HCT116 (cell line): ENCODE measurements around the gene ZC3H12C. TPM values are rescaled to one million over a fixed set of nuclear protein-coding genes. Genes with fewer than 3 reads are reported as not detected.
A peak's percentile ranks its signal among the peaks of the same experiment; 100 is the strongest.

ENCODE experiments used
- ATAC-seq: fragments of 200-7000 bp; cut with Tn5 transposase; 2 replicates; pipeline ENCODE4 v1.9.1; 2020; ENCODE audit warnings: mild to moderate bottlenecking, moderate library complexity
- BruUV-seq: library from RNA; stranded (reverse); fragments of 400-500 nt; replicated peaks from 2 replicates; lab custom pipeline; 2021; lab: Mats Ljungman, UMichigan
- CTCF ChIA-PET: fragments of 300-600 bp; sonication (Branson Sonifier 250); formaldehyde crosslinking; loops from one replicate; lab custom pipeline; 2021; ENCODE audit warnings: antibody characterized with exemption; lab: Charles Lee
- POLR2A ChIA-PET: fragments of 300-600, 350-600 bp; sonication (Branson Sonifier 250); formaldehyde crosslinking; loops from one replicate; lab custom pipeline; 2021; ENCODE audit warnings: antibody characterized with exemption; lab: Charles Lee
- RAD21 ChIA-PET, 2 experiments: fragments of 300-600 bp; sonication (Branson Sonifier 250); formaldehyde crosslinking; loops; one replicate each; lab custom pipeline; 2023; ENCODE audit warnings: low total read pairs in 2 of 2; ENCODE audit not compliant: uncharacterized antibody in 2 of 2, unreplicated experiment in 2 of 2, low non-redundant PET in 1 of 2; lab: Charles Lee
- DNase-seq: peaks from one replicate; pipeline ENCODE4 v3.0.0-alpha.2; 2010; ENCODE audit warnings: low read depth, low spot score
- H2AFZ ChIP-seq: fragments of 200-600 bp; shearing (Covaris generic), sonication (generic); 2 replicates; pipeline ENCODE4 v1.6.1; 2017; ENCODE audit warnings: low read depth, mixed run types, mixed read lengths, antibody characterized with exemption, low read length; ENCODE audit not compliant: poor library complexity, severe bottlenecking
- H3K27ac ChIP-seq: 2 replicates; pipeline ENCODE4 v1.5.1; 2012; ENCODE audit warnings: low read depth, low read length
- H3K27me3 ChIP-seq: fragments of 200-600 bp; sonication (generic); 2 replicates; pipeline ENCODE4 v1.6.1; 2016; ENCODE audit warnings: mixed run types, low read length, mixed read lengths; ENCODE audit not compliant: insufficient read depth
- H3K36me3 ChIP-seq, 2 experiments: fragments of 200-500 bp in 1 of 2; fragments of 200-600 bp in 1 of 2; sonication (Bioruptor generic) in 1 of 2; sonication (generic) in 1 of 2; 2 replicates each; pipeline versions ENCODE4 v1.5.1 to v1.6.1; 2014 to 2016; ENCODE audit warnings: low read length in 2 of 2, inconsistent platforms in 1 of 2, mixed read lengths in 1 of 2, mixed run types in 1 of 2; ENCODE audit not compliant: insufficient read depth in 2 of 2, control insufficient read depth in 1 of 2
- H3K4me1 ChIP-seq, 2 experiments: fragments of 200-600 bp in 1 of 2; sonication (generic) in 1 of 2; 2 replicates each; pipeline versions ENCODE4 v1.5.1 to v1.6.1; 2012 to 2017; ENCODE audit warnings: low read length in 2 of 2, inconsistent platforms in 1 of 2, mild to moderate bottlenecking in 1 of 2, mixed read lengths in 1 of 2, mixed run types in 1 of 2, moderate library complexity in 1 of 2; ENCODE audit not compliant: insufficient read depth in 2 of 2, control insufficient read depth in 1 of 2
- H3K4me2 ChIP-seq: fragments of 200-600 bp; sonication (generic); 2 replicates; pipeline ENCODE4 v1.6.1; 2017; ENCODE audit warnings: mixed run types, low read length, mixed read lengths
- H3K4me3 ChIP-seq, 2 experiments: fragments of 200-600 bp in 1 of 2; sonication (generic) in 1 of 2; replicated peaks in 1 of 2; 2 replicates each; pipeline ENCODE4 v1.5.1; 2011 to 2016; ENCODE audit warnings: low read length in 2 of 2, control low read depth in 1 of 2, low read depth in 1 of 2, mild to moderate bottlenecking in 1 of 2, mixed read lengths in 1 of 2, mixed run types in 1 of 2
- H3K79me2 ChIP-seq: fragments of 200-600 bp; sonication (generic); 2 replicates; pipeline ENCODE4 v1.6.1; 2017; ENCODE audit warnings: mild to moderate bottlenecking, mixed run types, low read length, moderate library complexity, mixed read lengths; ENCODE audit not compliant: insufficient read depth
- H3K9ac ChIP-seq: fragments of 200-600 bp; sonication (generic); 2 replicates; pipeline ENCODE4 v1.6.1; 2016; ENCODE audit warnings: low read length, mixed read lengths
- H3K9me2 ChIP-seq: fragments of 200-600 bp; sonication (generic), shearing (Covaris generic); 2 replicates; pipeline ENCODE4 v1.6.1; 2017; ENCODE audit warnings: mixed run types, mild to moderate bottlenecking, moderate library complexity; ENCODE audit not compliant: insufficient read depth
- H3K9me3 ChIP-seq, 2 experiments: fragments of 200-500 bp in 1 of 2; fragments of 200-600 bp in 1 of 2; sonication (Bioruptor generic) in 1 of 2; sonication (generic) in 1 of 2; 2 replicates each; pipeline ENCODE4 v1.6.1; 2014 to 2017; ENCODE audit warnings: low read length in 2 of 2, mixed read lengths in 2 of 2, inconsistent platforms in 1 of 2, low read depth in 1 of 2, mild to moderate bottlenecking in 1 of 2, mixed run types in 1 of 2, moderate library complexity in 1 of 2; ENCODE audit not compliant: control insufficient read depth in 1 of 2, insufficient read depth in 1 of 2
- H4K20me1 ChIP-seq: fragments of 200-600 bp; sonication (generic), shearing (Covaris generic); 2 replicates; pipeline ENCODE4 v1.6.1; 2017; ENCODE audit warnings: mixed run types, mild to moderate bottlenecking, moderate library complexity; ENCODE audit not compliant: insufficient read depth
- CBX3 ChIP-seq: IDR thresholded peaks from 2 replicates; pipeline ENCODE4 v1.6.1; 2012; ENCODE audit warnings: low read depth
- CEBPB ChIP-seq: IDR thresholded peaks from 2 replicates; pipeline ENCODE4 v1.6.1; 2012; ENCODE audit warnings: low read depth
- EGR1 ChIP-seq: IDR thresholded peaks from 2 replicates; pipeline ENCODE4 v1.6.1; 2012; ENCODE audit warnings: low read depth
- EZH2 ChIP-seq: fragments of 200-600 bp; sonication (generic); IDR thresholded peaks from 2 replicates; pipeline ENCODE4 v1.6.1; 2017; ENCODE audit warnings: antibody characterized with exemption, mixed run types
- FOSL1 ChIP-seq: IDR thresholded peaks from 2 replicates; pipeline ENCODE4 v1.6.1; 2012; ENCODE audit warnings: low read depth
- POLR2AphosphoS5 ChIP-seq: IDR thresholded peaks from 2 replicates; pipeline ENCODE4 v1.6.1; 2011; ENCODE audit warnings: mild to moderate bottlenecking, low read depth, low read length, moderate library complexity
- RAD21 ChIP-seq: IDR thresholded peaks from 2 replicates; pipeline ENCODE4 v1.6.1; 2012; ENCODE audit warnings: low read depth, mild to moderate bottlenecking
- SIN3A ChIP-seq: IDR thresholded peaks from 2 replicates; pipeline ENCODE4 v1.6.1; 2012; ENCODE audit warnings: low read depth
- SP1 ChIP-seq: IDR thresholded peaks from 2 replicates; pipeline ENCODE4 v1.6.1; 2012; ENCODE audit warnings: low read depth
- SRF ChIP-seq: IDR thresholded peaks from 2 replicates; pipeline ENCODE4 v1.6.1; 2012; ENCODE audit warnings: low read depth
- YY1 ChIP-seq: IDR thresholded peaks from 2 replicates; pipeline ENCODE4 v1.6.1; 2011; ENCODE audit warnings: low read length, low read depth, moderate library complexity, mild to moderate bottlenecking; ENCODE audit not compliant: insufficient replicate concordance; ENCODE audit errors: extremely low read depth
- ZFX ChIP-seq: fragments of 450-650 bp; IDR thresholded peaks from 2 replicates; pipeline ENCODE4 v1.6.1; 2017
- intact Hi-C: fragments of 100-400 bp; cut with micrococcal nuclease; formaldehyde crosslinking; loops from 2 replicates; pipeline ENCODE4 v1.10.0; 2022
- total RNA-seq: library from RNA; stranded (reverse); gene quantifications from one replicate; pipeline ENCODE4 v1.2.1, GENCODE V29; 2021; ENCODE audit not compliant: unreplicated experiment

The ZC3H12C gene
- total RNA-seq, 1 experiment from 2014 or later: 10.2 TPM

GRCh38 chr11:110141812-110142211, 48.6 kb downstream of the ZC3H12C start:
- Histone ChIP-seq H3K36me3 (no peaks in the 10 kb centered on the region), H3K9me3 (no peaks in the 10 kb centered on the region), H3K27ac (no peak overlapping the region), H3K9ac (no peak overlapping the region), H2AFZ (no peak overlapping the region), H3K27me3 (no peaks in the 10 kb centered on the region), H3K4me2 (no peak overlapping the region), H3K4me3 (no peak overlapping the region), H3K79me2 (peaks cover 6% of the 10 kb centered on the region; the same call in 1 of the 2 replicates), H4K20me1 (no peaks in the 10 kb centered on the region), H3K4me1 (peaks cover 0 to 3% of the 10 kb centered on the region in 2 experiments; a peak in 1 of 4 replicates), H3K9me2 (no peaks in the 10 kb centered on the region; the same call in 1 of the 2 replicates)
- ATAC-seq (no peak), DNase-seq (no peak)
- no TSS peak for BruUV-seq
- POLR2A ChIA-PET: no interaction called here
- CTCF ChIA-PET: no interaction called here
- intact Hi-C loops: no loop called here
- RAD21 ChIA-PET: no interaction called here
- no peak for TF ChIP-seq SIN3A
- no peak for TF ChIP-seq SRF
- TF ChIP-seq SP1: no peak
- no peak for TF ChIP-seq FOSL1
- no peak for TF ChIP-seq CBX3

- no peak overlapping the region for H2AFZ ChIP-seq
- H3K36me3 ChIP-seq: no peaks in the 10 kb centered on the region
- POLR2A ChIA-PET: no interaction called here
- ATAC-seq (peak; percentile 43), DNase-seq (peak; percentile 12)
- H3K4me1 ChIP-seq: peaks cover 19 to 31% of the 10 kb centered on the region in 2 experiments
- CTCF ChIA-PET: no interaction called here
- H3K9ac ChIP-seq: peak overlapping the region; percentile 4; the same call in 1 of the 2 replicates
- H4K20me1 ChIP-seq: no peaks in the 10 kb centered on the region
- RAD21 ChIA-PET: no interaction called here
- intact Hi-C loops: no loop called here
- H3K27ac ChIP-seq: peak overlapping the region; percentile 15; the same call in 1 of the 2 replicates
- H3K9me3 ChIP-seq: no peaks in the 10 kb centered on the region
- H3K4me2 ChIP-seq: peak overlapping the region; percentile 58
- no peaks in the 10 kb centered on the region for H3K27me3 ChIP-seq
- H3K9me2 ChIP-seq: no peaks in the 10 kb centered on the region; the same call in 1 of the 2 replicates
- BruUV-seq: no TSS peak
- H3K4me3 ChIP-seq: peak overlapping the region in 1 of 2 experiments; percentile 25; a peak in 2 of 4 replicates
- TF ChIP-seq ZFX: no peak
- TF ChIP-seq RAD21: no peak
- TF ChIP-seq SP1: no peak
- no peak for TF ChIP-seq YY1
- TF ChIP-seq CEBPB: no peak
- no peak for TF ChIP-seq POLR2AphosphoS5
- TF ChIP-seq EZH2: no peak
- no peak for TF ChIP-seq EGR1
- peaks cover 17% of the 10 kb centered on the region for H3K79me2 ChIP-seq
Observed at GRCh38 chr11:110147962-110148709, 54.9 kb downstream of the ZC3H12C start.
